ENCODE results near the gene TRMT2A.

Gene TRMT2A

DNA sequence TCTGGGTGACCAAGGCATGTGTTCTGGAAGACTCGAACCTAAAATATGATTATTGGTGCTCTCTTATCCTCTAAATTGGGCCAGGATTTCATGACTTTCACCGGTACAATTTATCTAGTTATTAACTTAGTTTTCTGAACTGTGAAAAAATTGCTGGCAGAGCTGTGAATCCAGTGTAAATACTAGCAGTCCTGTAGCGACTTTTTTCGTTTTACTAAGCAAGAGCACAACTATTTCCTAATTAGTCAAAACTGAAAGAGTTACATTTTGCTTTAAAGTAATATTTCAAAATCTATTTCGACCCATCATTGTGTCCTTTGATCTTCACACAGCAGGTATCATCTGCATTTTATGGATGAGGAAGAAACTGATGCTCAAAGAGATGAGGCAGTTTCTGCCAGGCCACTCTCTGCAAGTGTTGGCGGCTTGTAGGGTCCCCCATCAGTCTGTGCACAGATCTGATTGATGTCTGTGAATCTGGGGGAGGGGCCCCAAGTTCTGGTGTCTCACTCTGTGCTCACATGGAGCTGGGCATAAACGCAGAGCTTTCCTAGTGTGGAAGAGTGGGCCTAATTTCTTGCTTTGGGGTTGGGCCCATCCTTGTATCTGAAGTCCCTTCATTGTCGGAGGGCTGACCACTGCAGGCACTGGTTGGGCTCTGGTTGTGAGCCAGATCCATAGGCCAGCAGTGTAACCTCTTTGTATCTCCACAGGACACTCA lies 1.4 kb upstream of the TRMT2A start:
- no peak for DNase-seq (ENCODE audit: low read depth in 2 of 2)

DNA sequence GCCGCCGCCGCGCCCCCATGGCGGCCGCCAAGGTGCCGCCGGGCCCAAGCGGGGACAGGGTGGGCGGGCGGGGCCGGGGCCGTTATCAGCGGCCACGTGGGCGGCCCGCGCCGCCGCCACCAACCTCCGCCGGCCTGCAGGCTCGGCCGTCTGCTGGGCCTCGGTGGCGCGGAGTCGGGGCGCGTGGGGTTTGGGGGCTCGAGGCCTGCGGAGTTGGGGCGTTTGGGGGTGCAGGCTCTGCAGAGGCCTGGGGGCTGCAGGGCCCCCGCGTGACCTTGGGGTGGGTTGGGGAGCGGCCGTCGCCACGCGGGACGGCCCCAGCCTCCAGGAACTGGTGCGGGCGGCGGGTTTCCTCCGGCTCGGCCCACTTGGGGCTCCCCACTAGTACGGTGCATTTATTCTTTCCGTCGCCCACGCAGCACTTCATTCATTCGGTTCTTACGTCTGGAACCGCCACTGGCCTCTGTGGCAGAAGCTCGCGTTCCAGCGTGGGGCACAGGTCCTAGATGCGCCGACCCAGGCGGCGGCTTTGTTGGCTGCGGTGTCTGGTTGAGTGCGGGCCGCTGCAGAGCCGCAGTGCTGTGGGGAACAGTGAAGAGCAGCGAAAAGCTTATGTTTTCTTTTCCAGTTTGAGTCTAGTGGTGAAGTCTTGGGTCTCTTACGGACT lies 740 bp upstream of the TRMT2A start:
- peak; percentile 72 to 73 for DNase-seq (ENCODE audit: low read depth in 2 of 2)

DNA sequence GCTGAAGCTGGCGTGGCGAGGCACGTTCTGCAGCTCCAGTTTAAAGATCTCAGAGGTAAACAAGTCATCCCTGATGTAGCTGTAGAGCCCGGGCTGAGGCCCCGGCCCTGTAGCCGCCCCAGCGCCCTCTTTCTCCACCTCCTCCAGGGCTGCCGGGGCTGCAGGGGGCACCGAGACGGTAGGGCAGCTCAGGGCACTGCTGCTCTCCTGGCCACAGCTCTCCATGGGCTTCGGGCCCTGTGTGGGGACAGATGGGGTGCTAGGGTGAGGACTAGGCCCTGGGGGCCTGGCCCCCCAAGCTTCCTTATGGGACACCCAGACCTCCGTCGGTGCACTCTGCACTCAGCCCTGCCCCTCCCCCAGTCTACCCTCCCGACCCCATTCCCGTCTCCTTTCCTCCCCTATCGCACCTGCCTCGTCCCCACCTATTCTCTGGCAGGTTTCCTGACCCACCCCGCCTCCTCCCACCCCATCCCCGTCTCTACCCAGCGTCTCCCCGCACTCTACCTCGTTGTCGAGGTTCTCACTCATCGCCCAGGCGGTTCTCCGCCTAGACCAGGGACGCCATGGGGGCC lies 563 bp downstream of the TRMT2A start:
- no peak for DNase-seq (ENCODE audit: low read depth in 2 of 2)

DNA sequence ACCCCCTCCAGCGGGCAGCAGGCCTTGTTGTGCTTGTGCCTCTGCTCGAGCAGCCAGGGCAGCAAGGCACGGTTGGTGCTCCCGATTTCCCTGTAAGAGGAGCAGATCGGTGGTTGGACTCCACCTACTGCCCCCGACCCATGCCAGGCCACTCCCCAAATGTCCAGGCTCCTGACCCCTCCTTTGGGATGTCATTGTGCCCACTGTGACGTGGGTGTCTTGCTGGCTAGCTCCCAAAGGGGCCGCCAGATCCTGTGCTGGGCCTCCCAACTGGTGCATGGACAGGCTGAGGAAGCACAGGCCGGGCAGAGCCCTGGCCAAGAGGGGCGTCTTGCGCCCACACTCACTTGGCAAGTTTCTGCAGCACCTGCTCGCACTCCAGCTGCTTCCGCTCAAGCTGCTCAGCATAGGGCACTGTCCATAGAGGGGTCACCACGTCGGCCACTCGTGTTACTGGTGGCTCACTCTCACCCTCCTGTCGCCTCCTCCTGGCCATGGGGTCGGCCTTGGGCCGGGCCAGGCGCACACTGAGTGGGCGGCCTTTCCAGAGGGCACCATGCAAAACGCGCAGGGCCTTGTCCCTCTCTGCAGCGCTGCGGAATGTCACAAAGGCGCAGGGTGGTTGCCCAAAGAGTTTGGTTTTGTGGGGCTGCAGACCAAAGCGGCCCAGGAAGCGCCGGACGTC lies 1.2 kb downstream of the TRMT2A start, which contains the start of gene RANBP1:
TSS of gene RANBP1 (plus strand) at position 414 of the 685 bp plus-strand sequence. CDS start at position 495, 81 bp downstream.
- DNase-seq (ENCODE audit: low read depth in 2 of 2), result no peak

DNA sequence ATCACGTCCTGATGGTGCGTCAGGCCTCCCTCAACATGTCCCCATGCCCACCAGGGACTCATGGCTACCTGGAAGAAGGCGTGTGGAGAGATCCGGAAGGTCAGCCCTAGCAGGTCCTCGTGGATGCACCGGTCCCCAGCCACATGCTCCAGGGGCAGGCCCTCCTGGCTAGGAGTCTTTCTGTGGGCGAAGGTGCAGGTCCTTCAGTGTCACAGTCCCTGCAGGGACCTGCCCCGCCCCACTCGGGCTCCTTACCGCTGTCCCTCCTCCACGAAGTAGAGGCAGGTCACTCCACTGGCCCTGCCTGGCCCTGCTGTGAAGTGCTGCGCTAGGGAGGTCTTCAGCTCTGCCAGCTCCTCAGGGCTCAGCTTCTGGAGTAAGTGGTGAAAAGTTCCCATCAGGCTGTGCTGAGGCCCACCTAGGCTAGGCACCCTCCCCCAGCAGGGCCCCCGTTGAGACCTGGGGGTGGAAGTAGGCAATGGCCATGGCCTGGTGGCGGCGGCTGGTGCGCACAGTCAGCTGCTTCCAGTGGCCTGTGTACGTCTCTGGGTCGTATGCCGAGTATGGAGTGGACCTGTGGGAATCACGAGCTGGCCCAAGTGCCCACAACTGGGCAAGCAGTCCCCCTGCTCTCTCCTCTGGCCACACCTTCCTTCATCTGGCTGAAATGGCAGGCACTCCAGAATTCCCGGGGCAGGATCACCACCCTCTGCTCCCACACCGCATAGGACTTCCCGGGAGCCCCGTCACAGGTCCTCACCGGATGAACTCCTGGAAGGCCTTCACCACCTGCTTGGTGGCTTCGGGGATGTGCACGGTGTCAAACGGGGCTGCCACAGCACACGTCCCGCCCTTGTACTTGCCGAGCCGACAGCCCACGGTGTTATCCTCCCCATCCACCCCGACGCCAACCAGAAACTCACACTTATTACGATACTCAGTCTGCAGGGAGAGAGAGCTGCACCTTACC lies 2.2 kb downstream of the TRMT2A start:
- DNase-seq (ENCODE audit: low read depth in 2 of 2), result no peak

DNA sequence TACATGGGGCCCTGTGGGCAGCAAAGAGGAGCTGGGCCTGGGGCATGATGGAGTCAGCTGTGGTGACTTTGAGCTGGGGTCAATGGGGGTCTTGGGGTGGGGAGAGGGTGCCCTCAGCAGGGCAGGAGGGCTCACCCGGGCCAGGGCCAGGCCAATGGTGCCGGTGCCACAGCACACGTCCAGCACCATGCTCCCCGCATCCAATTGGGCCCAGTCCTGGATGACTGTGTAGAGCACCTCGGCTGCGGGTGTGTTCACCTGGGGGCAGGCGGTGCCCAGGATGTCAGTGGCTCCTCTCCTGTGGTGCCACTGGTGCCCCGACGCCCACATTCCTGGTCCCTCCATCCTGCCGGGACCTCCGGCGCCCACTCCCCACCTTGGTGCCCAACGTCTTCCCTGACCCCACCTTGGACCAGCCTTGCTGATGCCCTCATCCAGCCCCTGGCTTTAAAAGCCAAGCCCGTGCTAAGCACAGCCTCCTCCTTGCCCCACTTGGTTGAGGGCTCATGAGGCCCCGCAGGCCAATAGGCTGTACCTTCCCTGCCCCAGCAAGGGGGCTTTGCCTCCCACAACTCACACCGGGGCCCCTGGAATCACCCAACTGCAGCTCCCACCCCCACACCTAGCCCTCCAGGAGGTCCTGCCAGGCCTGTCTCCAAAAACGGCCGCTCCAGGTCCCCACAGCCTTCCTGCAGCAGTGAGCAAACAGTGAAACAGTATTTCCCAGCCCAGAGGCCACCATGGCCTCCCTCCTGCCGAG lies 3.3 kb downstream of the TRMT2A start:
- no peak for DNase-seq (ENCODE audit: low read depth in 2 of 2)

DNA sequence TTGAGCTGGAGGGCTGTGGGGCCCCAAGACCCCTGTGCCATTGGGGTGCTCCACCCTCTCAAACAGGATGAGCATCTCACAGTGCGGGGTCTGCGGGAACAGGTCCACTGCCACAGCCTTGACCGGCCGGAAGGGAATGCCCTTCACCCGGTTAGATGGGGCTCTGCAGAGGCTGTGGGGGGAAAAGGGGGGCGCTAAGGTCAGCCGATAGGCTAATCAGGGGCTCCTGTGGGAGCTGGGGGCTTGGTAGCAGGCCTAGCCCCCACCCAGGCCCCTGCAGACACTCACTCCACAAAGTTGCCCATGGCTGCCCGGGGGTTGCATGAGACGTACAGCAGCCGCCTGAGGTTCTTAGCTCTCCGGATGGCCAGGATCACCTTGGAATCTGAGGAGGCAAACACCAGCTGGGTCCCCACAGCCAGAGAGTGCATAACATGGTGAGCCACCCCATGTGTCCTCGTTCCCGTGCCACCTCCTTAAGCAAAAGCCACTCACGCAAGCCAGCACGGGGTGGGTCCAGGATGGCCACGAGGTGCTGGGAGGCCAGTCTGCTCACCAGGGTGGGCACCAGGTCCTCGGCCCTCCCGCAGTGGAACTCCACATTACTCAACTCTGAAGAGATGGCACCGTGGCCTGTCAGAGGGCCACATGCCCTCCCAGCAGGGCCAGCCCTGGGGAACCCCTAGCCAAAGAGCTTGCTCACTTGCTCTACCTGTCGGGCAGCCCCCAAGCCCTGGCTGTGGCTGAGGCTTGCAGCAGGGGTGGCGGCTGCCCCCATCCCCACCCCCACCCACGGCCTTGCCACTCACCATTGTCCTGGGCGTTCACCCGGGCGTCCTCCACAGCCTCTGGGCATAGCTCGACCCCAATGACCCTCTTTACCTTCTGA lies 4.2 kb downstream of the TRMT2A start:
- DNase-seq (ENCODE audit: low read depth in 2 of 2), result no peak

DNA sequence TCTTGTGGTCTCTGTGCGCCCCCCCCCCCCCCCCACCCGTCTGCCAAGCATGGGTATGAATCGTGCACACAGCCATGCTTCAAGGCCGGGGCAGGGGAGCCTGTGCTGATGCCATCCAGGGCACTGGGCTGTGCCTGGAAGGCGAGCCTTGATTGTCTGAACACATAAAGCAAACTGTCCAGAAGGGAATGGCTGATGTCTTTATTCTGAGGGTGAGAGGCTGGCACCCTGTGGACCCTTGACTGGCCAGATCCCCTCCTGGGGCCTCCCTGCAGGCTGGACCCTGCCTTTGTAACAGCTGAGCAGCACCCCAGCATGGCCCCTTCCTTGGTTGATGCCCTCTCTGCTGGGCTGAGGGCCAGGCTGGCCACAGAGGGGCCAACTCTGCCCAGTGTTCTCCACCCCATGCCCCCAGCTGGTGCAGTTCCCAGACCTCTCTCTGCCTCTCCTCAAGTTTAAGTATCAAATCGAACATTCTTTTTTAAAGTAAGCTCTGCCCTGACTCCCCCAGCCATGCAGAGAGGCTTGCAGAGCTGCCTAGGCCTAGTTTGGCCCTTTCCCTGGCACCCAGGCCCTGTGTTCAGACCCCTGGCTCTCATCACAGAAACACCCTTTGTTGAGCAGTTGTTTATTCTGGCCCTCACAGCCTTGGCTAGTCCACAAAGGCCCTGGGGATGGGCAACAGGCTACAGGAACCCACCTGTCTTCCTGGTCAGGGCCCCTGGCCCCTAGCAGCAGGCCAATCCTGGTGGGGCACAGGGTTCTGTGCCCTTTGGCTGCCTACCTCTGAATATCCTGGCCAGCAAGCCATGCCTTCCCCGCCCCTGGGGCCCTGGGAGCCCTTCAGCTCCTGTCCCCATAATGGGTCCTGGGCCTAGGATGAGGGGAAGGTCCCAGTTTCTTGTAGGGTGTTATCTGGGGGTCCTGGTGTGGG lies 5.1 kb downstream of the TRMT2A start:
- no peak for DNase-seq (ENCODE audit: low read depth in 2 of 2)

DNA sequence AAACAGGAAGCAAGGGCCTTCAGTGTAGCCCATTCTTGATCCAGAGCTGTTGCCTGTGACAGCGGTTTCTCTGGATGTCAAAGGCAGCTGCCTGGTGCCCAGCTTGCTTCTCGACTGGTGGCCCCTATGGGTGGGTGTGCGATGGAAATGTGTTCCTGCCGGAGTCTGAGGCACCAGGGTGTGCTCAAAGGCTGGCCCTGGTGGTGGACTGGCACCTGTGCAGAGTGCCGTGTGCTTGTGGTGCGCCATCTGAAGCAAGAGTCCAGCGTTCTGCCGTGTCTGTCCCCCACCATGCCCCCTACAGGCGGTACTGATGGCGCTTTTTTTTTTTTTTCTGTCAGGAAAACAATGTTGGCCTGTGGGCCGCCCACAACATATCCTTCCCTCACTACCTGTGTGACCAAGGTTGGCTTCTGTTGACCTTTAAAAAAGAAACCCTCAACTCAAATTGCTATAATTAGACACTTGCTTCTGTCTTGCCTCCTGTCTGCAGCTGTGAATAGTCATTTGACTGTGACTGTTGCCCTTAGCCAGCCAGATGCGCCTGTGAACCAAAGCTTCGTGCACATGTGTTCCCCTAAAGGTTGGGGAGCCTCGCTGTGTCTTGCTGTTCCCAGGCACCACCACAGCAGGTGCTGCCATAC lies 5.9 kb downstream of the TRMT2A start:
- DNase-seq (ENCODE audit: low read depth in 2 of 2), result no peak

DNA sequence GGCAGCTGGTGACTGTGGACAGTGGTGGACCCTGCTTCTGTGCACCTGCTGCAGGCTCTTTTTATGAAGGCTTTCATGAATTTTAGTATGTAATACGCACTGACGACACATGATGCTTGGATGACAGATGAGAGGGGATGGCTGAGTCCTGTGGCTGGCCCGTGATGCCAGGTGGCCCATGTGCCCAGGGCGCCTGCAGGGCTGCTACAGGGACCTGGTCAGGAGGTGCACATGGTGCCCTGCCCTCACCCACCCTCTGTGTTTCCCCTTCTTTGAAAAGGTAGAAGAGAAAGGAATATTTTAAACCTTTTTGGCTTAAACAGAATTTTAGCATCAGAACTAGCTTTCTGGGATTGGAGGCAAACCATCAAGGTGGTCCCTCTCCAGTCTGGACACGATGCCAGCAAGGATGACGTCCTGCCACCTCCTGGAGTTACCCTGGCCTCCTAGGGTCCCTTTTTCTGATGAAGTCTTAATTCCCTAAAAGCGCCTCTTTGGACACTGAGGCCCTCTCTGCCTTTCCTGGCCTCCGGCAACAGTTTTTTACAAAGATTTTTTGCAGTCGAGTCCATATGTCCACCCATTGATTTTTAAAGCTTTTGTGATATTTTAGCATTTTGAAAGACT lies 6.6 kb downstream of the TRMT2A start:
- no peak for DNase-seq (ENCODE audit: low read depth in 2 of 2)

DNA sequence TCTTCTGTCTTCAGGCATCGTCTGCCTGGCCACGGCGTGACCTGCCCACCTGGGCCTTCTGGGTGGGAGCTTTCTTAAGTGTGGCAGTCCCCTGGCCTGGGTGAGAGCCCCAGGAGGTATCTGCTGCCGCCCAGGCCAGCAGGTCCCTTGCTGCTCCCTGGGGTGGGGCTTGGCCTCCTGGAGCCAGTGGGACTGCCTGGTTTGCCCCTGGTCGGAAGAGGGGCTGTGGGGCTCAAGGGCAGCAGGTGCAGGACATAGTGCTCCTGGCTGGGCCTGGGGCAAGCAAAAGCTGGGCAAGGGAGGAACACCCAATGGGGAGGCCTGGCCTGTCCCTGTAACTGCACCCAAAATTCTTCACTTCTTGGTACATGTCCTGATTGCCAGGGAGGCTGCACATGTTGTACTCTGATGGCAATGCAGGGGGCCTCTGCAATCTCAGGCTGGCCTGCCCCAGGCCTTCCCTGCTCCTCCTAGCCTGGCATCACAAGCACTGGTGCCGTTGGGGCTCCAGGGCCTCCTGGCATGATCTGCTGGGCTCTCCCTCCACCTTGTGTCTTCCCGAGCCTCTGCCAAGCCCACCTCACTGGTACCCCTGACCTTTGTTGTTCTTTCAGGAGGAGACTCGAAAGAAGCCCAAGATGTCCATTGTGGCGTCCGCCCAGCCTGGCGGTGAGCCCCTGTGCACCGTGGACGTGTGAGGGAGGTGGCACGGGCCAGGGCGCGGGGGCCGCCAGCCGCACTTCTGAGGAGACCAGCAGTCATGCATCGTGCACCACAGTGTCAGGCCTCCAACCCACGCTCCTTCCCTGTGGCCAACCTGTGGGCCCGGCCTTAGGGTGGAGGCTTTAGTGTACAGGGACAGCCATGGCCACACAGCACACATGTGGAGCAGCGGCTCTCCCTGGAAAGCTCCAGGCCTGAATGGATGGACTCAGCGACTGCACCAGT lies 7.3 kb downstream of the TRMT2A start:
- DNase-seq (ENCODE audit: low read depth in 2 of 2), result no peak

DNA sequence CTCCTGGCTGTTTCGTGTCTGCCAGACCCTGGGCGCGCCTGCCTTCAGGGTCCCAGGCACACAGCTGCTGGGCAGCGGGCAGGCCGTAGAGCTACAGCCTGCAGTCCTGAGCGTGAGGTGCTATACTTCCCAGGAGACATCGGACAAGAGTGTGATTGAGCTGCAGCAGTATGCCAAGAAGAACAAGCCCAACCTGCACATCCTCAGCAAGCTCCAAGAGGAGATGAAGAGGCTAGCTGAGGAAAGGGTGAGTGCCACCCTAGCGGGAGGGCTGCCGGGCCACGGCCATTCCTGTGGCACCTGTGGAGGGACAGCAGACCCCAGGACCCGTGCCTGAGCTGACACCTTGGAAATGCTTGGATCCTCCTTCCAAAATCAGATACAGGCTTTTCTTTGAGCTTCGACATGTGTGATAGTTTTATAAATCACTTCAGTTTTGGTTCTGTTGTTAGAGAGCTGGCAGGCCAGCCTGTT lies 8.2 kb downstream of the TRMT2A start:
- no peak for DNase-seq (ENCODE audit: low read depth in 2 of 2)

DNA sequence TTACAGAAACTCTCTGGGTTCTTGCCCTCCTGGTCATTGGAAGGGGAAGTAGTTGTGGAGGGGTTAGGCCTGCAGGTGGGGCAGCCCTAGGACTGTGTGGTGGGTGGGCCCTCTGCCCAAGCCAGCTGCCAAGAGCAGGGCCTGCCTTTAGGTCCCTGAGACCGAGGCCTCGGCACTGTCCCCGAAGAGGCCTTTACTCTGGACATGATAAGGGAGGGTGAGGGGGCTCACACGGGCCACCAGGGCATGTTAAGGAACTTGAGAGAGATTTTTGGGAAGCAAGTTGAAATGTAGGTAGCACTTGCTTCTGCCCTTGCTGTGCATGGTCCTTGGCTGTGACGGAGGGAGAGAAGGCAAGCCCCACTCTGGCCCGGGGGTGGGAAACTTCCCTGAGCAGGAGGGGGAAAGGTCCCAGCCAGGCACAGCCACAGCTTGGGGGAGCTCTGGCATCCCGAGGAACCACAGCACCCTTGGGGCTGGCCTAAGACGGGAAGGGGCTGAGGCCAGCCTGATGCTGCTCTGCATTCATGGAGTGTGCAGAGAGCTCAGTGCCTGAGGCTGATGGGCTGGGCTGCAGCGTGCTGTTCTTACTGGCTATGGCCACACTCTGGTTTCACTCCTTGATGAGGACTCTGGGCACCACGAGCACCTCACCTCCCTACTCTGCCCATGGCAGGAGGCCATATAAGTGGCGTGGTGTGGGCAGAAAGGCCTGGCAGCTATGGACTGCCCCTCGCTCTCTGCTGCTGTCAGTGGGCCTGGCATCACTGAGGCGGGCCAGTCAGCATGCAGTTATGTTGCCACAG lies 8.9 kb downstream of the TRMT2A start:
- no peak for DNase-seq (ENCODE audit: low read depth in 2 of 2)

DNA sequence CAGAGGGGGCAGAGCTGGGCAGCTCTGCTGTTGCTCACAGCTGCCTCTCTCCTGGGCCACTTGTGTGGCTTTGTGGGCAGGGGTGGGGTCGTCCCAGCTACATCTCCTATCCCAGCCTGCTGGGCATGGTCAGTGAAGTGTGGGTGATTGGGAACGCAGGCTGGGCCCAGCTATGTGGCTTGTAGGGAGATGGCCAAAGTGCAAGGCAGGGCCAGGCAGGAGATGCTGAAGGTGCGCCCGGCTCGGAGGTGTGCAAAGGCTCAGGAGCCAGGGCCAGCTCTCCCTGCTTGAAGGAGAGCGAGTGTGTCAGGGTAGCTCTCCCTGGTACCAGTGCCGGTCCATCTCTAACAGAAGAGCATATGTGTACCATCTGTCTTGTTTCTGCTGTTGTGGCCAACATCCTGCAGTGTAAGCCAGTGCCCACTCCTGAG lies 9.5 kb downstream of the TRMT2A start:
- no peak for DNase-seq (ENCODE audit: low read depth in 2 of 2)

DNA sequence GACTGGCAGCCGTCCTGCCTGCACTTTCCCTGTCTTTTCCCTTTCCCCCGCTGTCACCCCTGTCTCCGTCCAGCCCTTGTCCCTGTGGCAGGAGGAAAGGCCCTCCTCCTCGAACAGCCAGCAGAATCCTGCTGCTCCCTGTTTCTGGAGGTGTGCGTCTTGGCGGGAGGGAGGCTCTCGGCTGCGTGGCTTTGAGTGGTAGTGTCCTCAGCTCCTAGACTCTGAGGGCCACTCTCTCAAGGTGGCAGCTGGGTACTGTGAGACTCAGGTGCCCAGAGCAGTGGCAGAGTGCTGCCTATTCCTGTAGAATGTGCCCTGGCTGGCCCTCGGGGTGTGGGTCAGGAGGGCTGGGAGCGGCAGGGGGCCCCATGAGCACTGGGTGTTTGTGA lies 10.2 kb downstream of the TRMT2A start:
- no peak for DNase-seq (ENCODE audit: low read depth in 2 of 2)
